ENCODE data around the gene MIXL1.
A peak's percentile ranks its signal among the peaks of the same experiment; 100 is the strongest.
"Not testable (repeated sequence)": the region's sequence is repeated elsewhere in the genome, so short reads cannot be mapped to it uniquely, and the experiment has no call there.

The MIXL1 gene

DNA sequence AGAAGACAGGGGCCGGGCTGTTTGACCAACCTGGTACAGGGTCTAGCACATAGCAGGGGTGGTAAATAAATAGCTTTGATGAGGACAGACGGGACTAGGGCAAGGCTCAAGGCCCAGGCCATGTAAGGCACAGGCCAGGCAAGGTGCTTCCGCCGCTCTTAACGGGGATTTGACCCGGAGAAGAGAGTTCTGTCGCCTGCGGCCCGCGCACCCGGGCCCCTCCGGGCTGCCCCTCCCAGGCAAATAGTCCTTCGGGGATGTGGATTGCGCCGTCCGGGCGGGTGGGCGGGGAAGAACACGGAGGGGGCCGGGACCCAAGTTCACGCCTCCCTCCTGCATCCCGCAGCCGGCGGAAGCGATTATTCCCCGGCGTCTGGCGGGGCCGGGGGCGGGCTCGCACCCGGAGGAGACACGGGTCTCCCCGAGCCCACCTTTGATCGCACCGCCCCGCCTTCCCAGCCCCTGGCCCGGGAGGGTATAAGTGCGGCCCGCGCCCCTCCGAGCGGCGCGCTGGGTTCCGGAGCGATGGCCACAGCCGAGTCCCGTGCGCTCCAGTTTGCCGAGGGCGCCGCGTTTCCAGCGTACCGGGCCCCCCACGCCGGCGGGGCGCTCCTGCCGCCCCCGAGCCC is at the start of gene MIXL1:
Gene MIXL1, plus strand, starts transcription at position 508 of the 629 bp plus-strand sequence. Its CDS starts 18 bp downstream, at position 526.
- DNase-seq (ENCODE audit: low read depth in 2 of 3, low spot score in 2 of 3) = no peak

DNA sequence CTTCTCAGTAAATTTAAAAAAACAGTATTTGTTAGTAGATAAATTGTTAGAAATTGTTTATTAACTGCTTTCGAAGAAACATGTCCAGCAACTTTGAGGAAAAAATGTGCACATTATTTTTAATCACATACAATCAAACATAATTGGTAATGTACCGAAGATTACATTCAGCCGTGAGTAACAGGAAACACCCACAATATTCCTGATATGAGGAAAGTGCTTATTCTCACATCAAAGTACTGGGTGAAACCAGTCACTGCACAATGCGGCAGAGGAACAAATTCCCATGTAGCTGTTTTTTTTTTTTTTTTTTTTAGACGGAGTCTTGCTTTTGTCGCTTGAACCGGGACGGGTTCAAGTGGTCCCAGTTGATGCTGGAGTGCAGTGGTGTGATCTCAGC is 46.6 kb upstream of the MIXL1 start:
- DNase-seq (ENCODE audit: low read depth in 2 of 3, low spot score in 2 of 3) = no peak

DNA sequence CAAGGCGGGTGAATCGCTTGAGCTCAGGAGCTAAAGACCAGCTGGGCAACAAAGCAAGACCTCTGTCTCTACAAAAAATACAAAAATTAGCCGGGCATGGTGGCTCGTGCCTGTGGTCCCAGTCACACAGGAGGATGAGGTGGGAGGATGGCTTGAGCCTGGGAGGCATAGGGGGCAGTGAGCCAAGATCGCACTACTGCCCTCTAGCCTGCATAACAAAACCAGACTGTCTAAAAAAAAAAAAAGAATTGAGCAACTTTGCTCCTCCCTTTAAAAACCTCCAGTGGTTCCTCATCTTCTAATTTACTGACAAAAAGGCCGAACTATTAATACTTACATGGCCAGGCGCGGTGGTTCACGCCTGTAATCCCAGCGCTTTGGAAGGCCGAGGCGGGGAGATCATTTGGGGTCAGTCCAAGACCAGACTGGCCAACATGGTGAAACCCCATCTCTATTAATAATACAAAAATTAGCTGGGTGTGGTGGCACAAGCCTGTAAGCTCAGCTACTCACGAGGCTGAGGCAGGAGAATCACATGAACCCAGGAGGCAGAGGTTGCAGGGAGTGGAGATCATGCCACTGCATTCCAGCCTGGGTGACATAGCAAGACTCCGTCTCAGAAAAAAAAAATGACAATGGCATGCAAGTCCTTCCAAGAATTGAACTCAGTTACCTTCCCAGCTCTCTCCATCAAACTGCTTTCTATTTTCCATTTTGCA is 41.3 kb upstream of the MIXL1 start:
- no peak for DNase-seq (ENCODE audit: low read depth in 2 of 3, low spot score in 2 of 3)

DNA sequence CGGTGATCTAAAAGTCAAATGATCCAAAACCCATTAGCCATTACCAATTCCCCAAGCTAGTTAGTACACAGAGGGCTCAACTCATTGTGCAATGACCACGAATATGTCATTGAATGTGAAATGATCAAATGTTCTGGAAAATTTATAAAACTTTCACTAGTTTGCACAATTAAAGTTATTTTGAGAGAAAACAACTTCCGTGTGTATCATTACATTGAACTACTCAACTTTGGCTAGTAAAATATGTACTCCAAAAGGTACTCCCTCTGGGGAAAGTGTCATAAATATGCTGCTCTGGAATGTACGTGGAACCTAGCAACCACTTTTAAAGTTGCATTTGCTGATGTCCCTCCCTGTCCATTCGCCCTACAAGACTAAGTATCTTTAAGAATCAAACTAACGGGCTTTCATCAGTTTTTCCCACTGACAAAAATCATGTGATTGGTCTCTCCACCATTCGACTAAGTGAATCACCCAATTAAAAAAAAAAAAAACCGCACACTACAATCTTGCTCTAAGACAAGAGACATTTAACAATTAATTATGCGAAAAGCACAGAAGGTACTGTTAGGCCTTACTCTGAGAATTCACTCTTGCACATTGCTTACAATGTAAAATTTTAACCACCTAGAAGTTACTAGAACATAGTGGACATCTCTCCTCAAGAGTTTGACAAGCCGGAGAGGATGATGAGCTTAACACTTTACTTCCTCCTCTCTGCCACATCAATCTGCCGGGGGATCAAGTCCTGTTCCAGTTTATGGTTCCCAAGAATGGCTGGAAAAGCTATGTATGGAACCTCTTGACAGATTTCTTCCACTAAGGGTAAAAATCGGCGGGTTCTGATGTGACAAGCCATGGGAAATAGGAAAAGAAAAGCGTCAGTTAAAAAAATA is 38.1 kb upstream of the MIXL1 start:
- DNase-seq (ENCODE audit: low read depth in 2 of 3, low spot score in 2 of 3) = no peak

DNA sequence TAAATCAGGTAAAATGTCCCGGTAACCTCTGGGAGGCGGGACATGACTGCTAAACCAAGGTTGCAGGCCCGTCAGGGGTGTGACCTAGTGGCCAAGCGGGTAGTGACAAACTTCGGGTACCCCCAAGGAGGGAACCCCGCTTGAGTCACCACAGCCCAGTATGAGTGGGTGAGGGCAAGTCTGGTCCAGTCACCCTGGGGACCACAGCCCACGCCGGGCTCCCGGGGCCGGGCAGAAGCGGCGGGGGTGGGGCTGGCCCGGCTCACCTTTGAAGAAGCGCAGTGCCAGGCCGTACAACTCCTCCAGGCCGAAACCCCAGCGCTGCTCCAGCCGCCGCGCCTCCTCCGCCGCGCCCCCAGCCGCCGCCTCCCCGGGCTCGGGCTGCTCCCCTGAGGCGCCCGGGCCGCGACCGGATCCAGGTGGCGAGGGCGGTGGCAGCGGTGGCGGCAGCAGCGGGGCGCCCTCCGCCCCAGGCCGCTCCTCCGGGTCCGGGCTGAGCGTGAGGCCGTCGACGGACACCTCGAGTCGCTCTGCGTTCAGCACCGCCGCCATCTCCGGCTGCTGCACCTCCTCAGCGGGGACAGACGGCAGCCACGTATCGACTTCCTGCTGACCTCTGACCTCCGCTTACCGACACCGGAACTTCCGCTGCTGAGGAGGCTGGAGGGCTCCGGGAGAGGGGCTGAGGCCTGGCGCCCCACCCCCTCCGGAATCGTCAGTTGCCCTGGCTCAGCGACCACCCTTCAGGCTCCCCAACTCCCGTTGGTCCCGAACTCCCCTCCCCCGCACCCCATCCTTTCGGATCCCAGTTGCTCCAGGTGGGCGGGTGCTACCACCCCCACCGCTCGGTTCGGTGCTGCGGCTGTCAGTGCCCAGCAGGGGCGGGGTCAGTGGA is 37.1 kb upstream of the MIXL1 start, which contains the start of gene ACBD3:
Gene ACBD3, minus strand, starts transcription at position 618 of the 895 bp plus-strand sequence. Its CDS starts 66 bp downstream, at position 552.
- DNase-seq (ENCODE audit: low read depth in 2 of 3, low spot score in 2 of 3) = peak; percentile 40 to 63 (median 62)

DNA sequence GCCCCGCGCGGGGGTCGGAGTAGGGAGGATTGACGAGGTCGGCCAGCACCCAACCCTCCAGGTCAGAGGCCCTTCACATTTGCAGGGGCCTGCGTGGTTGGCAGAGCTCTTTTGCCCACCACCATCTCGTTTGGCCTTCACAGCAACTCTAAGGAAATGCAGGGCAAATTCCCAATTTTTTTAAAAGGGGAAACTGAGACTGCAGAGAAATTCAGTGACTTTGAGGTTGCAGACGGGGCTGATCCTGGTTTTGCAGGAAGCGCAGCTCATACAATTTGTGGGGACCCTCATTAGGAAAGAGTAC is 36.5 kb upstream of the MIXL1 start:
- no peak for DNase-seq (ENCODE audit: low read depth in 2 of 3, low spot score in 2 of 3)

DNA sequence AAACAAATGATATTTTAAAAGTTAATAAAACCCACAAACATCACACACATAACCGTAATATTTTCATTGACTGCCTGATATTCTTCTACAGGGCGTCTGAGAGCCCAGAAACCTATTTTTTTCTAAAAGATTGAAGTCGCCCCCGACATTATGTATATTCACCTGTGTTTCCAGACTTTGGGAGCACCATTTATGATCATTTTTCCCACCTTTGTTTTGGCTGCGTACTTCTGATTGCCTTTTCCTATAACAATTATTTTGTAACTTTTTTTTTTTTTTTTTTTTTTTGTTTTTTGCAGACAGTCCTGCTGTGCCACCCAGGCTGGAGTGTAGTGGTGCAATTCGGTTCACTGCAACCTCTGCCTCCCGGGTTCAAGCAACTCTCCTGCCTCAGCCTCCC is 36.1 kb upstream of the MIXL1 start:
- no peak for DNase-seq (ENCODE audit: low read depth in 2 of 3, low spot score in 2 of 3)

DNA sequence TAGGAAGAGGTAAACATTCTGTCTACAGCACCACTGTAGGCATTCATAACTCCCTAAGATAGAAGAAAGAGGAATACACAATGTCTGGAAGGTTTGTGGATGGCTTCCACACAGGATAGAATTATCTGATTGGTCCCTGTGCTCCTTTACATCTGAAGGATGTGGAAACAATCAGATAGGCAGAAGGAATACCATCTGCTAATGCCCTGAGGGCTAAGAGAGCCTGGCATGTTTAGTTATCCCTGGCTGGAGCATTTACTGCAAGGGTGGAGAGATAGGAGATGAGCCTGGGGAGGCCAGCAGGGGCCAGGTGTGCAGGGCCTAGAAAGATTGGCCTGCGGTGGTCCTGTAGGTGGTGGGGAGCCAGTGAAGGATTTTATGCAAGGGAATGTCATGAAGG is 28.3 kb upstream of the MIXL1 start:
- DNase-seq (ENCODE audit: low read depth in 2 of 3, low spot score in 2 of 3) = no peak

DNA sequence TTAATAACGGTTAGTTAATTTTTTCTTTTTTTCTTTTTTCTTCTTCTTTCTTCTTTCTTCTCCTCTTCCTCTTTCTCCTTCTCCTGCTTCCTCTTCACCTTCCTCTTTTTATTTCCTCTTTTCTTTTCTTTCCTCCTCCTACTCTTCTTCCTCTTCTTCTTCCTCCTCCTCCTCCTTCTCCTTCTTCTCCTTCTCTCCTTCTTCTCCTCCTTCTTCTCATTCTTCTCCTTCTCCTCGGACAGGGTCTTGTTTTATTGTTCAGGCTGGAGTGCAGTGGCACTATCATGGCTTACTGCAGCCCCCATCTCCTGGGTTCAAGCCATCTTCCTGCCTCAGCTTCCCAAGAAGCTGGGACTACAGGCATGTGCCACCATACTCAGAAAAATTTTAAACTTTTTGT is 23.5 kb upstream of the MIXL1 start:
- no peak for DNase-seq (ENCODE audit: low read depth in 2 of 3, low spot score in 2 of 3)

DNA sequence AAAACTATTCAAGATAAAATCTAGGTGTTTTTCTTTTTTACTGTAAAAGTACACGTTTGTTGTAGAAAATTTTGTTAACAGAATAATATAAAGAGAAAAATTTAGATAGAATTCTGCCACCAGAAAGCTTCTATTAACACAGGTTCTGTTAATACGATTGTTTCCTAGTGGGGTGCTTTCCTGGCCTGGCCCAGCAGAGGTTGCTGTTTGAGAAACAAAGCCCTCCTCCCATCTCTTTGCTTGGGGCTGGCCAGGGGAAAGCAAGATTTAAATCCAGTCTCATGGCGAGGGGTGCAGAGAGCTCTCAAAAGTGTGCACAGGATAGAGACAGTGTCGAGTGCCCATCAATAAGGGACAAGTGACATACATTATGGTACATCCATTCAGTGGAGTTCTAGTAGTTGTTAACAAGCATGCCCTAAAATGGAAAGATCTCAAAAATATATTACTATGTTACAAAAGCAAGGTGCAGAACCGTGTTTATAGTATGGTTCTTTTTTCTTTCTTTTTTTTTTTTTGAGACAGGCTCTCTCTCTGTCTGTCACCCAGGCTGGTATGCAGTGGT is 22.4 kb upstream of the MIXL1 start:
- no peak for DNase-seq (ENCODE audit: low read depth in 2 of 3, low spot score in 2 of 3)

DNA sequence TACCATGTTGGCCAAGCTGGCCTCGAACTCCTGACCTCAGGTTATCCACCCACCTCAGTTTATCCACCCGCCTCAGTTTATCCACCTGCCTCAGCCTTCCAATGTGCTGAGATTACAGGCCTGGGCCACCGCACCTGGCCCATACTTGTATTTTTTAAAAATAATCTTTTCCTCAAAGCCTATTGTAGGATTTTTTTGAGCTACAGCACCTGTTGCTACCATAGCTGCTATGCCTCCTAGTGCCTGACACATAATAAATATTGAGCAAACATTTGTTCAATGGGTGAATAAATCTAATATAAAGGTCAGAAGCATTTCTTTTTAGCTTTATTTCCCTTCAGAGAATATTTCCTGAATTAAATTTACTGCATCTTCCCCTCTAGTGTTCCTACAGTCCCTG is 21.2 kb upstream of the MIXL1 start:
- DNase-seq (ENCODE audit: low read depth in 2 of 3, low spot score in 2 of 3) = no peak

DNA sequence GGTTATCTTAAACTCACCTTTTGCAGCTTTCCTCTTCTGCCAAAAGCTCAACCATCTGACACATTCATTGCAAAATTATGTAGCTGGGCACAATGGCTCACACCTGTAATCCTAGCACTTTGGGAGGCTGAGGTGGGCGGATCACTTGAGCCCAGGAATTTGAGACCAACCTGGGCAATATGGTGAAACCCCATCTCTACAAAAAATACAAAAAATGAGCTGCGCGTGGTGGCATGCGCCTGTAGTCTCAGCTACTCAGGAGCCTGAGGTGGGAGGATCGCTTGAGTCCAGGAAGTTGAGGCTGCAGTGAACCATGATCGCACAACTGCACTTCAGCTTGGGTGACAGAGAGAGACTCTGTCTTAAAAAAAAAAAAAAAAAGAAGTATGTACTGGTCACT is 20.8 kb upstream of the MIXL1 start:
- not testable (repeated sequence) for DNase-seq (ENCODE audit: low read depth in 2 of 3, low spot score in 2 of 3)

DNA sequence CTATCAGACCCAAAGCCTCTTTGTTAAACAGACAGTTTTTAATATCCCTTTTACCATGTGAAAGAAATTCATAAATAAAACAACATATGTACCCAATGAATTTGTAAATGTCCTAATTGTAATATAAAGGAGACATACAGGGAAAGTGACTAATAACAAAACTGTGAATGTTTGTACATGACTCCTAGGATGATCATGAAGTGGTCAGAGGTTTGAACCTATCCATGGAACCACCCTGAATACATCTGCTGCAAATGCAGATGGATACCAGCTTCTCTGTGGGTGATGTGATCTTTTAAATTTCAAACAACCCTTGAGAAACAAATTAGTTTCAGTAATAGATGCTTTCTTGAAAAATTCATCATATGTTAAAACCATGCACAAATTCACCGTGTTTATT is 20.2 kb upstream of the MIXL1 start:
- no peak for DNase-seq (ENCODE audit: low read depth in 2 of 3, low spot score in 2 of 3)

DNA sequence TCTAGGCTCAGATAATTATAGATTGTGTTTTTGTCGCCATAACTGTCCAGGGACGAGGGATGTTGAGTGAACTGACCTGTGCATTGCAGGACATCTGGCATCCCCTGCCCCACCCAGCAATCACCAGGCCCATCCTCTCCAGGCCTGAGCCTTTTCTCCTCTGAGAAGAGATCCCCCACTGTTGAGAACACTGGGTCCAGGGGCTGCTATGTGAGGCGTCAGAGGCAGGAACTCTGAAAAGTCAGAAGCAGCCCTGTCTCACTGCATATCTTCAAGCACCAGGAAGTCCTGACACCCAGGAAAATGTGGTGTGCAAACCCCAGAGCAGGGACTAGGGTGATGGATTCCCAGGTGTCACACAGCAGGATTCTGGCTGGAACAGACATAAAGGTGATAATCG is 19.8 kb upstream of the MIXL1 start:
- no peak for DNase-seq (ENCODE audit: low read depth in 2 of 3, low spot score in 2 of 3)

DNA sequence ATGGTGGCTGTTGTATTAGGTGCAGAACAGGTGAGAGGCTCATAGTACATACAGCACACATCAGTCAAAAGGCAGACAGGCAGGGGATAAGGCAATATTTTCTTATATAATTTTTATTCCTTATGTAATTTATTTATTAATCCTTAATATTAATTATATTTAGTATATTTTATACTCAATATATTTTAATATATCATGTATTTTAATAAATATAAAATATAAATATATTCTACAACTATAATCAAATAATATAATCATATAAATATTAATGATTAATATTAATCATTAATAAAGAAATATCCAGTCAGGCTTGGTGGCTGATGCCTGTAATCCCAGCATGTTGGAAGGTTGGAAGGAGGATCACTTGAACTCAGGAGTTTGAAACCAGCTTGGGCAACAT is 19.3 kb upstream of the MIXL1 start:
- no peak for DNase-seq (ENCODE audit: low read depth in 2 of 3, low spot score in 2 of 3)

DNA sequence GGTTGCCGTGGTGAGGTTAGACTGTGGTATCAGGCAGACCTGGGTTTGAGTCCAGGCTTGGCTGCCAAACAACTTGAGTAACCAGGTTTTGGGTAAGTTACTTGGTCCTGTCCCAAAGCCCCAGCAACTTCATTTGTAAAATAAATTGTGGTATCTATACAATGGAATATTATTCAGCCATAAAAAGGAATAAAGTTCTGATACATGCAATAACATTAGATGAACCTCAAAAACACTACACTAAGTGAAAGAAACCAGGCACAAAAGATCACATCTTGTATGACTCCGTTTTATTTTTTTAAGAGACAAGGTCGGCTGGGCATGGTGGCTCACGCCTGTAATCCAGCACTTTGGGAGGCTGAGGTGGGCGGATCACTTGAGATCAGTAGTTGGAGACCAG is 16.4 kb upstream of the MIXL1 start:
- no peak for DNase-seq (ENCODE audit: low read depth in 2 of 3, low spot score in 2 of 3)

DNA sequence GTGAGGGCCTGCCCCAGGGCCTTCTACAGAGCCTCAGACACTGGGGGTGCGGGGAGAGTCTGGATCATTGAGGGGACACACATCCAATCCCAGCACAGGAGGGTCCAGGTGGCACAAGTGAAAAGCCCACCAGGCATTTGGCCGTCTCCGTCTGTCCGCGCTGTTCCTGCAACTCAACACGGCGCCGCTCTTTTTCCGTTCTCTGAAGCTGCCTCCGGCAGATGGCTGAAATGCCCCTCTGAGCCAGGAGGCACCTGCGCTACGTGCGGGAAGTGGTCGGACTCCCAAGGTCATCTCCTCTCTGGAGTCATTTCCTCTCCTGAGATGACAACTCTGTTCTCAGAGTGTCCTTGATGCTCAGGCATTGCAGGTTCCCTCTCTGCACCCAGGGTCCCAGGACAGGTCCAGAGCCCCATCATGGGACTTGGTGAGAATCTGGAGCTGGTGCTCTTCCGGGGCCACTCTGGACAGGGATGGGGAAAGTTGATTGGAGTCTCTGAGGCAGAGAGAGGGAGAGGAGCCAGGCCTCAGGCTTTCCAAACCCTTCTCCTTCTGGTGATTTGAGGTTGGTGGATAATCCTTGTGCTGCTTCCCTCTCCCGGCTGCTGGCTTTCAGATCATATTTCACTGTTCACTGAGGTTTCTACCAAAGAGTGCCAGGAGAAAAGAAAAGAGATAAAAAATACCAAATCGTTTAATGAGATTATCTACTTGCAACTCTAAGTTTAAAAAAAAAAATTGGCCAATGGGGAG is 14.0 kb upstream of the MIXL1 start:
- DNase-seq (ENCODE audit: low read depth in 2 of 3, low spot score in 2 of 3) = no peak

DNA sequence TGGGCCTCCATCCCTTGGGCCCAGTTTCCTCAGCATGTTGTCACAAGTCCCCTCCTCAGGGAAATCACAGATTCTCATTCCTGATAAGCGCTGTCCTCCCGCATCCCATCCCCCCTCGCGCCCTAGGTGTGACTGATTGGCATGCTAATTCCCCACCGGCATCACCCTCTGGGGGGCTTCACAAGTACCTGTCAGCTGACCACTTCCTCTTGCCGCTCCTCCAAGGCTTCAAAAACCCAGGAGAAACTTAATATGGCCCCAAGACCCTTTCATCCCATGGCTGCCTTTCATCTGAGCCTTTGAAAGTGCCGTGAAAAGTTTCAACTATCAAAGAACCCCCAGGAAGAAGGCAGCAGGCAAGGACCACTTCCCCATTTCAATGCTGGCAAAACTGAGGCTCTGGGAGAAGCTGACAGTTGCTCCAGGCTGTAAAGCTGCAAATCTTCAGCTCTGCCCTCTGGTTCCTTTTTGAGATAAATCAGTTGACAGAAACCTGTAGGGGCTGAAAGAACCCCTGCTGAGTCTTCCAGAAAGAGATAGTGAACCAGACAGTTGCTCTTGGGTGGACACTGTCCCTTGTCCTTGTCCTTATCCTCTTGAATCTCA is 12.8 kb upstream of the MIXL1 start:
- no peak for DNase-seq (ENCODE audit: low read depth in 2 of 3, low spot score in 2 of 3)

DNA sequence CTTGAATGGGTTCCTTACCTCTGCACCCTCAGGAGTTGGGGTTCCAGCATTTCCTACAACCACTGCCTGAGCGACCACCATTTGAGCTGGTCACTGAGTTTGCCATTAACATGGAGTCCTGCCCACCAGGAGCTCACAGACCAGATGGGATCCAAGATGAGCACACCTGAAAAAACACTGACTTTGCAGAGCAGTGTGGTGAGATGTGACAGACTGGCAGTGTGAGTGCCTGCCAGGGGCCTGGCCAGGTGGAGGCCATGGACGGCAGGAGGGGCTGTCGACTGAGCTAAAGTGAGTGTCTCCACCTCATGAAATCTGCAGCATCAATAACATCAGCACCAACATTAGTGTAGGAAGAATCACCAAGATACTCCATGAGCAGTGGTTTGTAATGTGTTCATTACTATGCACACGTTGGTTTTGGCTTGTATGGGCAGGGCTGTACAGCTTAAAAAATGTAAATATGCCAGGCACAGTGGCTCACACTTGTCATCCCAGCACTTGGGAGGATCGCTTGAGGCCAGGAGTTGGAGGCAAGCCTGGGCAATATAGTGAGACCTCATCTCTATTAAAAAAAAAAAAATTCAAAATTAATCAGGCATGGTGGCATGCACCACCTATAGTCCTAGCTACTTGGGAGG is 12.2 kb upstream of the MIXL1 start:
- DNase-seq (ENCODE audit: low read depth in 2 of 3, low spot score in 2 of 3) = no peak
